H1 (cell line): ENCODE results near the gene CRADD. TPM values are rescaled to one million over a fixed set of nuclear protein-coding genes. Genes with fewer than 3 reads are reported as not detected.

Source experiments
- ASH2L ChIP-seq: fragments of 200-600, 300-600 bp; sonication (generic); IDR thresholded peaks from one replicate; pipeline ENCODE4 v1.7.1; 2017; ENCODE audit warnings: low read length
- CEBPB ChIP-seq: IDR thresholded peaks from 2 replicates; pipeline ENCODE4 v1.6.1; 2012; ENCODE audit warnings: low read depth, low read length
- CHD2 ChIP-seq: IDR thresholded peaks from 2 replicates; pipeline ENCODE4 v1.6.1; 2012; ENCODE audit warnings: low read length, improper control_type of control experiment
- EZH2 ChIP-seq: fragments of 200-600 bp; sonication (generic); IDR thresholded peaks from 2 replicates; pipeline ENCODE4 v1.7.1; 2012; ENCODE audit warnings: low read depth, mild to moderate bottlenecking, moderate library complexity, low read length, inconsistent platforms; ENCODE audit not compliant: severe bottlenecking
- HDAC2 ChIP-seq, 2 experiments: fragments of 300-600 bp in 1 of 2; sonication (generic) in 1 of 2; IDR thresholded peaks; 2 replicates each; pipeline ENCODE4 v1.6.1; 2011 to 2012; ENCODE audit warnings: low read depth in 2 of 2, low read length in 2 of 2, mild to moderate bottlenecking in 2 of 2, moderate library complexity in 2 of 2, borderline replicate concordance in 1 of 2, inconsistent platforms in 1 of 2
- JUN ChIP-seq: IDR thresholded peaks from 2 replicates; pipeline ENCODE4 v1.6.1; 2011; ENCODE audit warnings: low read depth, mild to moderate bottlenecking, improper control_type of control experiment, low read length
- KDM1A ChIP-seq: fragments of 200-600, 300-600 bp; sonication (generic); IDR thresholded peaks from 2 replicates; pipeline ENCODE4 v1.7.1; 2016; ENCODE audit warnings: mild to moderate bottlenecking, low read length, borderline replicate concordance
- SIX5 ChIP-seq: IDR thresholded peaks from 2 replicates; pipeline ENCODE4 v1.6.1; 2011; ENCODE audit warnings: mild to moderate bottlenecking, low read depth, low read length
- SP1 ChIP-seq: IDR thresholded peaks from 2 replicates; pipeline ENCODE4 v1.6.1; 2011; ENCODE audit warnings: low read depth, low read length
- TCF12 ChIP-seq: IDR thresholded peaks from 2 replicates; pipeline ENCODE4 v1.6.1; 2011; ENCODE audit warnings: low read depth, mild to moderate bottlenecking, low read length
- polyA plus RNA-seq, 7 experiments: library from polyadenylated mRNA; depleted of rRNA in 3 of 7; stranded (reverse) in 5 of 7; unstranded in 2 of 7; fragments of >200 nt in 5 of 7; fragments of 200-250 nt in 2 of 7; gene quantifications; 1 replicate in 5 of 7; 2 replicates in 1 of 7; 4 replicates in 1 of 7; pipeline versions ENCODE4 v1.2.1 to v1.2.3, GENCODE V29; 2011 to 2013; ENCODE audit warnings: missing spikeins in 2 of 7, mixed read lengths in 2 of 7
- total RNA-seq: library from RNA; stranded (reverse); fragmentation: NEBNext Ultra II Directional; extraction: Animal tissue kit (Norgen Biotek cat#: 25700); gene quantifications from 2 replicates; pipeline ENCODE4 v1.2.1, GENCODE V29; 2021
- TF ChIP-seq, protein P1 (sequence below): fragments of 300-600 bp; sonication (generic); IDR thresholded peaks from 2 replicates; pipeline ENCODE4 v1.7.1; 2012; ENCODE audit warnings: low read length, moderate library complexity, mild to moderate bottlenecking, inconsistent platforms; ENCODE audit not compliant: insufficient replicate concordance

CRADD gene
- total and polyA plus RNA-seq, 2 of the 8 experiments (the other 6 are each of a cell fraction or from before 2014, with no cell fraction given): 8.1 to 15.4 TPM

DNA sequence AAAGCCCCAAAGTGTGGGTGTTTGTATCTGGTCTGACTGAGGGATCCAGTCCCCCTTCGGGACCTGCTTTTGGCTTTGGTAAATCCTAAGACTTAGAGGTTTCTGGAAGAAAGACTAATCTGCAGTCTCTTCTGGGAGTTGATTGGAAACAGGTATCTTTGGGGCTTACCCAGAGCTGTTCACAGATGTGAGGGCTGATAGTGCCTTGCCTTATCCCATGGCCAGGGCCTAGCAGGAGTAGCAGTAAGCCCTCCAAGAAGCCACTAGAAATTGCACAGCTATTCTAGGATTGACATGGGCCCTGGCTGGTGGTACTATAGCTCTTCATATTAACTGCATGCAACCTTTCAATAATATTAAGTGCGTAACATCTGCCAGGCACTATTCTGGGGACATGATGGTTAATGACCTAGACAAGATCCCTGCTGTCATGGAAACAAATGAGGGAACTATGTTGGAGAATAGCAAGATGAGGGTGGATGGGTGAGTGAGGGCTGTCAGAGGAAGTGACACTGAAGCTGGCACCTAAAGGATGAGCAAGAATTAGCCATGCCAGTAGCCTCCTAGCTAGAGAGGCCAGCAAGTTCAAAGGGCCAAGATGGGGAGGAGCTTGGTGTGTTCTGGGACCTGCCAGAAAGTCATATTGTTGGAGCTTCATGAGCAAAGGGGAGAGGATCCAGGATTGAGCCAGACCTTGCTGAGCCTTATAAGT is 71.7 kb downstream of the CRADD start (continued):
- TF ChIP-seq, protein P1, sequence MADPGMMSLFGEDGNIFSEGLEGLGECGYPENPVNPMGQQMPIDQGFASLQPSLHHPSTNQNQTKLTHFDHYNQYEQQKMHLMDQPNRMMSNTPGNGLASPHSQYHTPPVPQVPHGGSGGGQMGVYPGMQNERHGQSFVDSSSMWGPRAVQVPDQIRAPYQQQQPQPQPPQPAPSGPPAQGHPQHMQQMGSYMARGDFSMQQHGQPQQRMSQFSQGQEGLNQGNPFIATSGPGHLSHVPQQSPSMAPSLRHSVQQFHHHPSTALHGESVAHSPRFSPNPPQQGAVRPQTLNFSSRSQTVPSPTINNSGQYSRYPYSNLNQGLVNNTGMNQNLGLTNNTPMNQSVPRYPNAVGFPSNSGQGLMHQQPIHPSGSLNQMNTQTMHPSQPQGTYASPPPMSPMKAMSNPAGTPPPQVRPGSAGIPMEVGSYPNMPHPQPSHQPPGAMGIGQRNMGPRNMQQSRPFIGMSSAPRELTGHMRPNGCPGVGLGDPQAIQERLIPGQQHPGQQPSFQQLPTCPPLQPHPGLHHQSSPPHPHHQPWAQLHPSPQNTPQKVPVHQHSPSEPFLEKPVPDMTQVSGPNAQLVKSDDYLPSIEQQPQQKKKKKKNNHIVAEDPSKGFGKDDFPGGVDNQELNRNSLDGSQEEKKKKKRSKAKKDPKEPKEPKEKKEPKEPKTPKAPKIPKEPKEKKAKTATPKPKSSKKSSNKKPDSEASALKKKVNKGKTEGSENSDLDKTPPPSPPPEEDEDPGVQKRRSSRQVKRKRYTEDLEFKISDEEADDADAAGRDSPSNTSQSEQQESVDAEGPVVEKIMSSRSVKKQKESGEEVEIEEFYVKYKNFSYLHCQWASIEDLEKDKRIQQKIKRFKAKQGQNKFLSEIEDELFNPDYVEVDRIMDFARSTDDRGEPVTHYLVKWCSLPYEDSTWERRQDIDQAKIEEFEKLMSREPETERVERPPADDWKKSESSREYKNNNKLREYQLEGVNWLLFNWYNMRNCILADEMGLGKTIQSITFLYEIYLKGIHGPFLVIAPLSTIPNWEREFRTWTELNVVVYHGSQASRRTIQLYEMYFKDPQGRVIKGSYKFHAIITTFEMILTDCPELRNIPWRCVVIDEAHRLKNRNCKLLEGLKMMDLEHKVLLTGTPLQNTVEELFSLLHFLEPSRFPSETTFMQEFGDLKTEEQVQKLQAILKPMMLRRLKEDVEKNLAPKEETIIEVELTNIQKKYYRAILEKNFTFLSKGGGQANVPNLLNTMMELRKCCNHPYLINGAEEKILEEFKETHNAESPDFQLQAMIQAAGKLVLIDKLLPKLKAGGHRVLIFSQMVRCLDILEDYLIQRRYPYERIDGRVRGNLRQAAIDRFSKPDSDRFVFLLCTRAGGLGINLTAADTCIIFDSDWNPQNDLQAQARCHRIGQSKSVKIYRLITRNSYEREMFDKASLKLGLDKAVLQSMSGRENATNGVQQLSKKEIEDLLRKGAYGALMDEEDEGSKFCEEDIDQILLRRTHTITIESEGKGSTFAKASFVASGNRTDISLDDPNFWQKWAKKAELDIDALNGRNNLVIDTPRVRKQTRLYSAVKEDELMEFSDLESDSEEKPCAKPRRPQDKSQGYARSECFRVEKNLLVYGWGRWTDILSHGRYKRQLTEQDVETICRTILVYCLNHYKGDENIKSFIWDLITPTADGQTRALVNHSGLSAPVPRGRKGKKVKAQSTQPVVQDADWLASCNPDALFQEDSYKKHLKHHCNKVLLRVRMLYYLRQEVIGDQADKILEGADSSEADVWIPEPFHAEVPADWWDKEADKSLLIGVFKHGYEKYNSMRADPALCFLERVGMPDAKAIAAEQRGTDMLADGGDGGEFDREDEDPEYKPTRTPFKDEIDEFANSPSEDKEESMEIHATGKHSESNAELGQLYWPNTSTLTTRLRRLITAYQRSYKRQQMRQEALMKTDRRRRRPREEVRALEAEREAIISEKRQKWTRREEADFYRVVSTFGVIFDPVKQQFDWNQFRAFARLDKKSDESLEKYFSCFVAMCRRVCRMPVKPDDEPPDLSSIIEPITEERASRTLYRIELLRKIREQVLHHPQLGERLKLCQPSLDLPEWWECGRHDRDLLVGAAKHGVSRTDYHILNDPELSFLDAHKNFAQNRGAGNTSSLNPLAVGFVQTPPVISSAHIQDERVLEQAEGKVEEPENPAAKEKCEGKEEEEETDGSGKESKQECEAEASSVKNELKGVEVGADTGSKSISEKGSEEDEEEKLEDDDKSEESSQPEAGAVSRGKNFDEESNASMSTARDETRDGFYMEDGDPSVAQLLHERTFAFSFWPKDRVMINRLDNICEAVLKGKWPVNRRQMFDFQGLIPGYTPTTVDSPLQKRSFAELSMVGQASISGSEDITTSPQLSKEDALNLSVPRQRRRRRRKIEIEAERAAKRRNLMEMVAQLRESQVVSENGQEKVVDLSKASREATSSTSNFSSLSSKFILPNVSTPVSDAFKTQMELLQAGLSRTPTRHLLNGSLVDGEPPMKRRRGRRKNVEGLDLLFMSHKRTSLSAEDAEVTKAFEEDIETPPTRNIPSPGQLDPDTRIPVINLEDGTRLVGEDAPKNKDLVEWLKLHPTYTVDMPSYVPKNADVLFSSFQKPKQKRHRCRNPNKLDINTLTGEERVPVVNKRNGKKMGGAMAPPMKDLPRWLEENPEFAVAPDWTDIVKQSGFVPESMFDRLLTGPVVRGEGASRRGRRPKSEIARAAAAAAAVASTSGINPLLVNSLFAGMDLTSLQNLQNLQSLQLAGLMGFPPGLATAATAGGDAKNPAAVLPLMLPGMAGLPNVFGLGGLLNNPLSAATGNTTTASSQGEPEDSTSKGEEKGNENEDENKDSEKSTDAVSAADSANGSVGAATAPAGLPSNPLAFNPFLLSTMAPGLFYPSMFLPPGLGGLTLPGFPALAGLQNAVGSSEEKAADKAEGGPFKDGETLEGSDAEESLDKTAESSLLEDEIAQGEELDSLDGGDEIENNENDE: no peak
- no peak for TF ChIP-seq ASH2L
- TF ChIP-seq SIX5: no peak
- no peak for TF ChIP-seq CEBPB
- TF ChIP-seq HDAC2 (IDR thresholded peaks at IDR 0.05; ENCODE audit: borderline replicate concordance in 1 of 2, low read depth in 2 of 2, low read length in 2 of 2): no peak
- no peak for TF ChIP-seq SP1
- TF ChIP-seq JUN: no peak
- TF ChIP-seq EZH2: no peak
- no peak for TF ChIP-seq KDM1A
- TF ChIP-seq TCF12: no peak
- no peak for TF ChIP-seq CHD2
